CD4-positive, alpha-beta T cell treated with Interleukin-6 for 4 hours (primary cell): Measurements from ENCODE around the gene IMMP2L.
A peak's percentile ranks its signal among the peaks of the same experiment; 100 is the strongest.

Source experiments
- DNase-seq: peaks from one replicate; pipeline ENCODE4 v3.0.0-alpha.2; 2020; ENCODE audit warnings: mixed read lengths

The IMMP2L gene

GRCh38 chr7:111192614-111193413, 369.5 kb downstream of the IMMP2L start:
- no peak for DNase-seq

GRCh38 chr7:111190804-111191203, 371.5 kb downstream of the IMMP2L start:
- DNase-seq, result no peak

- DNase-seq, result no peak
Measured at GRCh38 chr7:111184987-111185386, 377.3 kb downstream of the IMMP2L start.

- DNase-seq, result no peak
Measured at GRCh38 chr7:111183321-111183720, 379.0 kb downstream of the IMMP2L start.

GRCh38 chr7:111180338-111180737, 382.0 kb downstream of the IMMP2L start:
- no peak for DNase-seq

GRCh38 chr7:111175908-111176441, 386.3 kb downstream of the IMMP2L start:
- DNase-seq, result no peak

- no peak for DNase-seq
Measured at GRCh38 chr7:111174510-111174909, 387.8 kb downstream of the IMMP2L start.

GRCh38 chr7:111173990-111174389, 388.3 kb downstream of the IMMP2L start:
- no peak for DNase-seq

- no peak for DNase-seq
Measured at GRCh38 chr7:111173528-111173927, 388.8 kb downstream of the IMMP2L start.

GRCh38 chr7:111172564-111173257, 389.6 kb downstream of the IMMP2L start:
- no peak for DNase-seq

- DNase-seq, result no peak
Measured at GRCh38 chr7:111168182-111168581, 394.1 kb downstream of the IMMP2L start.

GRCh38 chr7:111164442-111164841, 397.9 kb downstream of the IMMP2L start:
- DNase-seq, result no peak

- DNase-seq, result no peak
Measured at GRCh38 chr7:111162692-111163091, 399.6 kb downstream of the IMMP2L start.

GRCh38 chr7:111160297-111160696, 402.0 kb downstream of the IMMP2L start:
- DNase-seq, result no peak

GRCh38 chr7:111159426-111159825, 402.9 kb downstream of the IMMP2L start:
- DNase-seq, result no peak

GRCh38 chr7:111150709-111151108, 411.6 kb downstream of the IMMP2L start:
- no peak for DNase-seq

GRCh38 chr7:111147708-111148533, 414.4 kb downstream of the IMMP2L start:
- DNase-seq, result no peak

GRCh38 chr7:111146136-111146535, 416.2 kb downstream of the IMMP2L start:
- no peak for DNase-seq

- no peak for DNase-seq
Measured at GRCh38 chr7:111145472-111145871, 416.8 kb downstream of the IMMP2L start.

- no peak for DNase-seq
Measured at GRCh38 chr7:111140091-111140865, 422.0 kb downstream of the IMMP2L start.

- no peak for DNase-seq
Measured at GRCh38 chr7:111138586-111138985, 423.7 kb downstream of the IMMP2L start.

GRCh38 chr7:111138193-111138569, 424.1 kb downstream of the IMMP2L start:
- DNase-seq, result peak; percentile 65
